NB4 (cell line): ENCODE measurements around the gene ZPR1.

Experiments
- POLR2A ChIP-seq: IDR thresholded peaks from 2 replicates; pipeline ENCODE4 v1.6.1; 2011; ENCODE audit warnings: mild to moderate bottlenecking; ENCODE audit not compliant: insufficient read length; ENCODE audit errors: extremely low read depth
- TF ChIP-seq, protein P1 (sequence below): IDR thresholded peaks from one replicate; pipeline ENCODE4 v1.5.1; 2012; ENCODE audit warnings: low read depth, low read length

DNA sequence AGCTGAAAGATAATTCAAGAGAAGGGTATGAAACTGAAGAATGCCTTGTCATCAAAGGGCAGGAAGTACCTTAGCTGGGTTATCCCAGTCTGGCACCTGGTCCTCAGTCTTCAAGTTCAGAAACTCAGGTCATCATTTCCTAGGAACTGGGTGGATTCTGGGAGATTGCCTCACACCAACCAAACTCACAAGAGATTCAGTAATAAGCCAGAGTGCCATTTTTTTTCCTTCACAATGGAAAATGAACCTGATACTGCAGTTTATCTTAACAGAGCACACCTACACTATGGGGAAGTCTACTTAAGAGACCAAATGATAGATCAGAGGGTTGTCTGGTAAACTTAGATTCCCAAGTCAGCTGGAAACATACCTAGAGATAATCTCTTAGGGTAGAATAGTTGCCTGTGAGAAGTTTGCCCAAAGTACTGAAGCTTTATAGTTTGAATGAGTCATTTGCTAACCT is 11.3 kb downstream of the ZPR1 start:
- no peak for TF ChIP-seq POLR2A
- TF ChIP-seq, protein P1, sequence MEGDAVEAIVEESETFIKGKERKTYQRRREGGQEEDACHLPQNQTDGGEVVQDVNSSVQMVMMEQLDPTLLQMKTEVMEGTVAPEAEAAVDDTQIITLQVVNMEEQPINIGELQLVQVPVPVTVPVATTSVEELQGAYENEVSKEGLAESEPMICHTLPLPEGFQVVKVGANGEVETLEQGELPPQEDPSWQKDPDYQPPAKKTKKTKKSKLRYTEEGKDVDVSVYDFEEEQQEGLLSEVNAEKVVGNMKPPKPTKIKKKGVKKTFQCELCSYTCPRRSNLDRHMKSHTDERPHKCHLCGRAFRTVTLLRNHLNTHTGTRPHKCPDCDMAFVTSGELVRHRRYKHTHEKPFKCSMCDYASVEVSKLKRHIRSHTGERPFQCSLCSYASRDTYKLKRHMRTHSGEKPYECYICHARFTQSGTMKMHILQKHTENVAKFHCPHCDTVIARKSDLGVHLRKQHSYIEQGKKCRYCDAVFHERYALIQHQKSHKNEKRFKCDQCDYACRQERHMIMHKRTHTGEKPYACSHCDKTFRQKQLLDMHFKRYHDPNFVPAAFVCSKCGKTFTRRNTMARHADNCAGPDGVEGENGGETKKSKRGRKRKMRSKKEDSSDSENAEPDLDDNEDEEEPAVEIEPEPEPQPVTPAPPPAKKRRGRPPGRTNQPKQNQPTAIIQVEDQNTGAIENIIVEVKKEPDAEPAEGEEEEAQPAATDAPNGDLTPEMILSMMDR: no peak
